Activated CD8-positive, alpha-beta memory T cell treated with anti-CD3 and anti-CD28 coated beads, Interleukin-2, amount 50 U/mL, for 1 hour (primary cell): ENCODE data around the gene ME1.
"Not testable (repeated sequence)": the region's sequence is repeated elsewhere in the genome, so short reads cannot be mapped to it uniquely, and the experiment has no call there.

Source experiments
- DNase-seq: peaks from one replicate; pipeline ENCODE4 v3.0.0-alpha.2; 2020; ENCODE audit errors: extremely low read depth

The ME1 gene

GRCh38 chr6:83430611-83431544 is at the start of gene ME1:
TSS of gene ME1 (minus strand) at chr6:83431051. CDS start at chr6:83430954, 97 bp downstream.
- no peak for DNase-seq

GRCh38 chr6:83480470-83480869 is 49.6 kb upstream of the ME1 start:
- no peak for DNase-seq

- DNase-seq: no peak
Measured at GRCh38 chr6:83479389-83479788, 48.5 kb upstream of the ME1 start.

GRCh38 chr6:83476971-83477370 is 46.1 kb upstream of the ME1 start:
- no peak for DNase-seq

GRCh38 chr6:83474309-83474708 is 43.5 kb upstream of the ME1 start:
- no peak for DNase-seq

GRCh38 chr6:83472767-83473166 is 41.9 kb upstream of the ME1 start:
- DNase-seq: no peak

GRCh38 chr6:83470587-83470986 is 39.7 kb upstream of the ME1 start:
- DNase-seq: no peak

GRCh38 chr6:83470001-83470400 is 39.1 kb upstream of the ME1 start:
- no peak for DNase-seq

GRCh38 chr6:83467620-83468036 is 36.8 kb upstream of the ME1 start:
- no peak for DNase-seq

GRCh38 chr6:83466328-83466727 is 35.5 kb upstream of the ME1 start:
- no peak for DNase-seq

- no peak for DNase-seq
Measured at GRCh38 chr6:83464381-83465140, 33.7 kb upstream of the ME1 start.

GRCh38 chr6:83463886-83464285 is 33.0 kb upstream of the ME1 start:
- DNase-seq: no peak

GRCh38 chr6:83462524-83462923 is 31.7 kb upstream of the ME1 start:
- DNase-seq: no peak

GRCh38 chr6:83461438-83461837 is 30.6 kb upstream of the ME1 start:
- DNase-seq: no peak

GRCh38 chr6:83459663-83460062 is 28.8 kb upstream of the ME1 start:
- no peak for DNase-seq

- not testable (repeated sequence) for DNase-seq
Measured at GRCh38 chr6:83450015-83450414, 19.2 kb upstream of the ME1 start.

- not testable (repeated sequence) for DNase-seq
Measured at GRCh38 chr6:83444086-83444699, 13.3 kb upstream of the ME1 start.

GRCh38 chr6:83443516-83443915 is 12.7 kb upstream of the ME1 start:
- no peak for DNase-seq

- no peak for DNase-seq
Measured at GRCh38 chr6:83442752-83443151, 11.9 kb upstream of the ME1 start.

GRCh38 chr6:83439201-83439600 is 8.3 kb upstream of the ME1 start:
- no peak for DNase-seq

- DNase-seq: no peak
Measured at GRCh38 chr6:83436674-83437073, 5.8 kb upstream of the ME1 start.

GRCh38 chr6:83433177-83433576 is 2.3 kb upstream of the ME1 start:
- no peak for DNase-seq
